GM23338 (cell line): ENCODE data around the gene MIER2.

Source experiments
- CREB1 ChIP-seq: fragments of 250-450 bp; sonication (Bioruptor Pico); IDR thresholded peaks from 2 replicates; pipeline ENCODE4 v1.5.0; 2020; ENCODE audit warnings: low read depth, mild to moderate bottlenecking, moderate library complexity
- CTCF ChIP-seq, 2 experiments: fragments of 200-600 bp in 1 of 2; sonication (generic) in 1 of 2; conservative IDR thresholded peaks; 2 replicates each; pipeline versions ENCODE4 v1.5.1 to v1.6.1; 2016 to 2017; ENCODE audit warnings: antibody characterized with exemption in 2 of 2, low read depth in 2 of 2, mild to moderate bottlenecking in 2 of 2, moderate library complexity in 1 of 2
- EZH2 ChIP-seq: fragments of 200-600 bp; sonication (generic); IDR thresholded peaks from one replicate; pipeline ENCODE4 v1.8.0; 2017; ENCODE audit warnings: antibody characterized with exemption, mild to moderate bottlenecking, low read depth; ENCODE audit not compliant: unreplicated experiment

GRCh38 chr19:359653-359925 lies 15.0 kb upstream of the MIER2 start:
- no peak for TF ChIP-seq CTCF (conservative IDR thresholded peaks at IDR 0.05; ENCODE audit: low read depth in 2 of 2)
- TF ChIP-seq EZH2, result no peak
- no peak for TF ChIP-seq CREB1
